Measurements from ENCODE around the gene ROR2.

ROR2 gene

DNA sequence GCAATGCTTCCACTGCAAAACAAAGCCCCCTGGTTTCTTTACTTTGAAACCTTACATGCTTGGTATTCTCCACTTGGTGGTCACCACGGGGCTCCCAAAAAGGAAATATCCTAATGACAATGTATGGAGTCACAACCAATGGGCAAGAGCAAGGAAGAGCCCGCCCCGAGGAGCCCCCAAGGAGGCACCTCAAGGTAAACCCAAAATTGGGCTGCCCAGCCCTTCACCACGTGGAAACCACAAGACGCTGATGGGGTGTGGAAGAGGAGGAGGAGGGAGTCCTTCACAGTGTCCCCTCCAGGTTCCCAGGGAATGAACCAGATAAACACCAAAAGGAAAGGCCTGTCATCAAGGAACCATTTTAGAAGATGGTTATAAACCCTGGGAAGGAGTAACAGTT is 3.8 kb downstream of the ROR2 start:
- Histone ChIP-seq H3K9ac (ENCODE audit: insufficient read length) (no peak overlapping the region), H3K9me3 (ENCODE audit: low read depth, low read length) (no peaks in the 10 kb centered on the region), H3K36me3 (ENCODE audit: insufficient read depth, low read length) (no peaks in the 10 kb centered on the region), H3K4me3 (peak overlapping the region; percentile 65), H3K27ac (peak overlapping the region; percentile 89)
- TF ChIP-seq FOXP2 (optimal IDR thresholded peaks at IDR 0.05; ENCODE audit: control extremely low read depth, extremely low read length, insufficient read depth): no peak
- no peak for DNase-seq (ENCODE audit: low read depth, low spot score)

GRCh38 chr9:91945277-91946085 is 4.5 kb downstream of the ROR2 start:
- H3K36me3 ChIP-seq (ENCODE audit: insufficient read depth, low read length): no peaks in the 10 kb centered on the region
- peak overlapping the region; percentile 38 for H3K9ac ChIP-seq (ENCODE audit: insufficient read length)
- no peaks in the 10 kb centered on the region for H3K9me3 ChIP-seq (ENCODE audit: low read depth, low read length)
- no peak for TF ChIP-seq FOXP2 (optimal IDR thresholded peaks at IDR 0.05; ENCODE audit: control extremely low read depth, extremely low read length, insufficient read depth)
- no peak for TF ChIP-seq EZH2 (IDR thresholded peaks at IDR 0.05)
- peak; percentile 52; the same call in 1 of the 2 replicates for TF ChIP-seq POLR2AphosphoS5 (IDR thresholded peaks at IDR 0.05; ENCODE audit: borderline replicate concordance, low read depth, low read length)
- peak; percentile 48 for DNase-seq (ENCODE audit: low read depth, low spot score)
- peak overlapping the region; percentile 65 for H3K4me3 ChIP-seq
- peak overlapping the region; percentile 89 for H3K27ac ChIP-seq

DNA sequence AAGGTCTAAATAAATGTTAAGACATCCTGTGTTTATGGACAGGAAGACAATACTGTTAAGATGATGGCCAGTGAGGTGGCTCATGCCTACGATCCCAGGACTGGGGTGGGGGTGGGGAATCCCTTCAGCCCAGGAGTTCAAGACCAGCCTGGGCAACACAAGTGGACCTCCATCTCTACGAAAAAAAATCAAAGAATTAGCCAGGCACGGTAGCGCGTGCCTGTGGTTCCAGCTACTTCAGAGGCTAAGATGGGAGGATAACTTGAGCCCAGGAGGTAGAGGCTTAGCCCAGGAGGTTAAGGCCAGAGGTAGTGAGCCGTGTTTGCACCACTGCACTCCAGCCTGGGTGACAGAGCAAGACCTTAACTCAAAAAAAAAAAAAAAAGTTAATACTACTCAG is 5.3 kb downstream of the ROR2 start:
- no peak for TF ChIP-seq POLR2AphosphoS5 (IDR thresholded peaks at IDR 0.05; ENCODE audit: borderline replicate concordance, low read depth, low read length)
- Histone ChIP-seq H3K9me3 (ENCODE audit: low read depth, low read length) (no peaks in the 10 kb centered on the region), H3K27ac (no peak overlapping the region), H3K9ac (ENCODE audit: insufficient read length) (no peak overlapping the region), H3K4me3 (no peak overlapping the region), H3K36me3 (ENCODE audit: insufficient read depth, low read length) (no peaks in the 10 kb centered on the region)
- DNase-seq (ENCODE audit: low read depth, low spot score): no peak

DNA sequence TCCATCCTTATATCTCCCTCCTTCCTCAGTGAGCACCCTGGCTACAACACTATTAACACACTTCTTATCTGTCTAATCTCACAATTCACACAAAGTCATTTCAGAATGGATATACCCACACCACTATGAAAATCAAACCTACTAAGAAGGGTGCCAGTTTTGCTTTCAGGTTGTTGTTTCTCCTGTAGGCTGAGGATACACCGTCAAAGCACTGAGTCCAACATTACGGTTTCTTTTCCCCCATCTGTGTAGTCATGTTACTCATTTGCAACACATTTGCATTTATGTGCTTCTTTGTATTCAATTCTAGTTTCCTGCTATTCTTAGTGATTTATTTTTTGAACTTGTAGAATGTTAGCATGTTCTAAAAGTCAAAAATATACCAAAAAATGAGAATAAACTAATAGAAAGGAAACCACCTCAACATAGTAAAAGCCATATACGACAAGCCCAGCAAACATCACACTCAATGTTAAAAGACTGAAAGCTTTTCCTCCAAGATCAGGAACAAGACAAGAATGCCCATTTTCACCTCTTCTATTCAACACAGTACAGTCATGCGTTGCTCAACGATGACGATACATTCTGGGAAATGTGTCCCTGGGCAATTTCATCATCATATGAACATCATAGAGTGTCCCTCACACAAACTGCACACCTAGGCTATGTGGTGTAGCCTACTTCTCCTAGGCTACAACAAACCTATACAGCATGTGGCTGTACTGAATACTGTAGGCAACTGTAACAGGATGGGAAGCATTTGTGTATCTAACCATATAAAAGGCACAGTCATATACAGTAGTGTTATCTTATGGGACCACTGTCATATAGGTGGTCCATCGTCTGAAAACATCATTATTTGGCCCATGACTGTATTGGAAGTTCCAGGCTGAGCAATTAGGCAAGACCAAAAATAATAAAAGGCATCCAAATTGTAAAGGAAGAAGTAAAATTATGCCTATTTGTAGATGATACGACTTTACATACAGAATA is 6.3 kb downstream of the ROR2 start:
- Histone ChIP-seq H3K27ac (no peak overlapping the region), H3K36me3 (ENCODE audit: insufficient read depth, low read length) (no peaks in the 10 kb centered on the region), H3K9me3 (ENCODE audit: low read depth, low read length) (no peaks in the 10 kb centered on the region), H3K4me3 (no peak overlapping the region), H3K9ac (ENCODE audit: insufficient read length) (no peak overlapping the region)
- TF ChIP-seq EZH2 (IDR thresholded peaks at IDR 0.05) (no peak), POLR2AphosphoS5 (IDR thresholded peaks at IDR 0.05; ENCODE audit: borderline replicate concordance, low read depth, low read length) (no peak), FOXP2 (optimal IDR thresholded peaks at IDR 0.05; ENCODE audit: control extremely low read depth, extremely low read length, insufficient read depth) (no peak)
- no peak for DNase-seq (ENCODE audit: low read depth, low spot score)

DNA sequence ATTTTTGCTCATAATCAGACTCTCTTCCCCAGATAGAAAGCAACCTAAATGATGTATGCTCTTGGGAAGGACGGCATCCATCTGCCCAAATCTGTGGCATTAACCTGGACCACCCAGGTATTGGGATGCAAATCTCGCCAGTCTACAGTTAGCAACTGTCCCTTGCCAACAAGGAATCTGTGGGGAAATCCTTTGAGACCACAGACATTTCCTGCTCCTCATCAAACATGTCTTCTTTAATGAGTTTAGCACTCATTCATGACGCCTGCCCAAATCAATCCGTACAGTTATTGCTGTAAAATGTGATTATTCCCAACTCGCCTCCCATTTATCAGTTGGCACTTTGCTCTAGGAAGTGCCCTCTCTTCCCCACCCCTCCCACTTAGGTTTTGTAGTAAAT is 7.8 kb downstream of the ROR2 start:
- Histone ChIP-seq H3K4me3 (no peak overlapping the region), H3K27ac (no peak overlapping the region), H3K9me3 (ENCODE audit: low read depth, low read length) (no peaks in the 10 kb centered on the region), H3K36me3 (ENCODE audit: insufficient read depth, low read length) (no peaks in the 10 kb centered on the region), H3K9ac (ENCODE audit: insufficient read length) (no peak overlapping the region)
- TF ChIP-seq FOXP2 (optimal IDR thresholded peaks at IDR 0.05; ENCODE audit: control extremely low read depth, extremely low read length, insufficient read depth): no peak
- TF ChIP-seq EZH2 (IDR thresholded peaks at IDR 0.05): no peak
- no peak for TF ChIP-seq POLR2AphosphoS5 (IDR thresholded peaks at IDR 0.05; ENCODE audit: borderline replicate concordance, low read depth, low read length)
- DNase-seq (ENCODE audit: low read depth, low spot score): no peak

GRCh38 chr9:91939978-91940377 is 10.1 kb downstream of the ROR2 start:
- H3K4me3 ChIP-seq: no peak overlapping the region
- TF ChIP-seq EZH2 (IDR thresholded peaks at IDR 0.05) (no peak), POLR2AphosphoS5 (IDR thresholded peaks at IDR 0.05; ENCODE audit: borderline replicate concordance, low read depth, low read length) (no peak), FOXP2 (optimal IDR thresholded peaks at IDR 0.05; ENCODE audit: control extremely low read depth, extremely low read length, insufficient read depth) (no peak)
- H3K27ac ChIP-seq: no peak overlapping the region
- no peaks in the 10 kb centered on the region for H3K36me3 ChIP-seq (ENCODE audit: insufficient read depth, low read length)
- H3K9me3 ChIP-seq (ENCODE audit: low read depth, low read length): no peaks in the 10 kb centered on the region
- no peak overlapping the region for H3K9ac ChIP-seq (ENCODE audit: insufficient read length)
- no peak for DNase-seq (ENCODE audit: low read depth, low spot score)

DNA sequence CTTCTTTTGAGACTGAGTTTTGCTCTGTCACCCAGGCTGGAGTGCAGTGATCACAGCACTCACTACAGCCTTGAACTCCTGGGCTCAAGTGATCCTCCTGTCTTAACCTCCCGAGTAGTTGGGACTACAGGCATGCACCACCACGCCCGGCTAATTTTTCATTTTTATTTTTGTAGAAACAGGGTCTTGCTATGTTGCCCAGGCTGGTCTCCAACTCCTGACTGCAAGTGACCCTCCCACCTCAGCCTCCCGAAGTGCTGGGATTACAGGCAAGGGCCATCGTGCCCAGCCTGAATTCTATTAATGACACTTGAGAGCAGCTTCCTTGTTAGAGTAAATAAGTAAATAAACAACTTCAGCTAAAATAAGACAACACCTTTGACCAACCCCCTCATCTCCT is 12.3 kb downstream of the ROR2 start:
- TF ChIP-seq EZH2 (IDR thresholded peaks at IDR 0.05) (no peak), FOXP2 (optimal IDR thresholded peaks at IDR 0.05; ENCODE audit: control extremely low read depth, extremely low read length, insufficient read depth) (no peak), POLR2AphosphoS5 (IDR thresholded peaks at IDR 0.05; ENCODE audit: borderline replicate concordance, low read depth, low read length) (no peak)
- Histone ChIP-seq H3K27ac (no peak overlapping the region), H3K9me3 (ENCODE audit: low read depth, low read length) (no peaks in the 10 kb centered on the region), H3K4me3 (no peak overlapping the region), H3K36me3 (ENCODE audit: insufficient read depth, low read length) (no peaks in the 10 kb centered on the region), H3K9ac (ENCODE audit: insufficient read length) (no peak overlapping the region)
- DNase-seq (ENCODE audit: low read depth, low spot score): no peak

DNA sequence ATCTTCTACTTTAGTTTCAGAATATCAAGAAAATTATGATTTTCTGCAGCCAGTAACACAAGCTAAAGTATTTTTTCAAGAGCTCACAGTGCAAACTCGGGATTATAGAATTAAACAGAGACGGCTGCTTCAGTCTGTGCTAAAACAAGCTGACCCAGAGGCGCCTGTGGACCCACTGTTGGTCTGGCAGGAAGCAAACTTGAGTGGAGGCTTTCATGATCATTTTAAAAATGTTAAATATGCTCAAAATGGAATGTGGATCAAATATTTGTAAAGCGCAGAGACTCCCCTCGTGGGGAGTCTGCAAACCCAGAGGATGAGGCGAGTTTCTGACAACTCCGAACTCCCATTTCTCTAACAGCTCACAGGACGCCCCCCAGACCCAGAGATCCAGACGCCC is 13.0 kb downstream of the ROR2 start:
- H3K9me3 ChIP-seq (ENCODE audit: low read depth, low read length): 0 out of 2 replicates have a peak, but pooled peaks cover 1% of the 10 kb centered on the region
- no peak for DNase-seq (ENCODE audit: low read depth, low spot score)
- no peak overlapping the region for H3K4me3 ChIP-seq
- no peak overlapping the region for H3K9ac ChIP-seq (ENCODE audit: insufficient read length)
- H3K36me3 ChIP-seq (ENCODE audit: insufficient read depth, low read length): no peaks in the 10 kb centered on the region
- TF ChIP-seq EZH2 (IDR thresholded peaks at IDR 0.05): no peak
- no peak for TF ChIP-seq FOXP2 (optimal IDR thresholded peaks at IDR 0.05; ENCODE audit: control extremely low read depth, extremely low read length, insufficient read depth)
- TF ChIP-seq POLR2AphosphoS5 (IDR thresholded peaks at IDR 0.05; ENCODE audit: borderline replicate concordance, low read depth, low read length): no peak
- H3K27ac ChIP-seq: no peak overlapping the region

All from SK-N-MC (cell line).